ENCODE measurements around the gene CCDC85B. TPM values are rescaled to one million over a fixed set of nuclear protein-coding genes. Genes with fewer than 3 reads are reported as not detected.

CCDC85B gene
- total and polyA plus RNA-seq, 2 of the 13 experiments (the other 11 are each of a cell fraction or from before 2014, with no cell fraction given): 8.2 to 19.5 TPM

DNA sequence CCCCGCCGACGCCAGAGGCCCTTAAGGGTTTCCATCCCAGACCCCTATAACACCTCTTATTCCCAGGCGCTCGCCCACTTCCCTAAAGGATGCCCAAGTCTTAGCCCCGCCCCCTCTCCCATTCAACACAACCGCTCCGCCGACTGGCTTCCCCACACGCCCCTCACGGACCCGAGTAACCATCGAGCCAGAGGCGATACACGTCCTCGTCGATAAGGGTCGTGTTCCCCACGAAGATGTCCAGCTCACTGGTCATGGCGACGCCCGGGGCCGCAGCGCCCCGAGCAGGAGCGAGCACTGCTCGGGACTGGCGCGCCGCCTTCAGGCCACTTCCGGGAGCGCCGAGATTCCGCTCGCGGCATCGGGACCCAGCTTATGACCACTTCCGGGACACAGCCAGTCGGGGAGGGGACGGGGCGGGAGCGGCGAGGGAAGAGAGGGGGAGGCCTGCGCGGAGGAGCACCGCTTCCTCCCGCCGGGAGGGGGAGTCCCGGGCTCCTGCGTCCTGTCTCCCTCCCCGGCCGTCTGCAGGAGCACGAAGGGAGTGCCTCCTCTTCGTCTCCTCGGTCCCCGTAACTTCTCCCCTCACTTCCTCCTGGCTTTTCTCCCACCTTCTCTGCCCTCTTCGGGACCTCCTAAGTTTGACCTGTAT is 2.2 kb upstream of the CCDC85B start, which contains the start of gene FIBP (continued):
- TF ChIP-seq, protein P1, sequence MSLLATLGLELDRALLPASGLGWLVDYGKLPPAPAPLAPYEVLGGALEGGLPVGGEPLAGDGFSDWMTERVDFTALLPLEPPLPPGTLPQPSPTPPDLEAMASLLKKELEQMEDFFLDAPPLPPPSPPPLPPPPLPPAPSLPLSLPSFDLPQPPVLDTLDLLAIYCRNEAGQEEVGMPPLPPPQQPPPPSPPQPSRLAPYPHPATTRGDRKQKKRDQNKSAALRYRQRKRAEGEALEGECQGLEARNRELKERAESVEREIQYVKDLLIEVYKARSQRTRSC (CRISPR knock-in tag; IDR thresholded peaks at IDR 0.05; ENCODE audit: low read depth): no peak
- TF ChIP-seq HOXA3 (CRISPR knock-in tag; IDR thresholded peaks at IDR 0.05) (peak; percentile 80), SALL2 (CRISPR knock-in tag; IDR thresholded peaks at IDR 0.05) (peak; percentile 57), USF2 (IDR thresholded peaks at IDR 0.05; ENCODE audit: low read depth, low read length) (no peak), USF2 (CRISPR knock-in tag; IDR thresholded peaks at IDR 0.05; ENCODE audit: borderline replicate concordance) (no peak; the same call in 1 of the 2 replicates), KLF15 (CRISPR knock-in tag; IDR thresholded peaks at IDR 0.05; ENCODE audit: borderline replicate concordance) (no peak; the same call in 1 of the 2 replicates), ZNF121 (CRISPR knock-in tag; IDR thresholded peaks at IDR 0.05) (peak; percentile 11; the same call in 1 of the 2 replicates), ZNF83 (CRISPR knock-in tag; IDR thresholded peaks at IDR 0.05; ENCODE audit: borderline replicate concordance) (no peak), ZNF251 (CRISPR knock-in tag; IDR thresholded peaks at IDR 0.05) (no peak), TBX3 (IDR thresholded peaks at IDR 0.05; ENCODE audit: borderline replicate concordance) (no peak; the same call in 1 of the 2 replicates), KDM3A (CRISPR knock-in tag; IDR thresholded peaks at IDR 0.05; ENCODE audit: low read depth) (peak; percentile 25; the same call in 1 of the 2 replicates), THAP7 (CRISPR knock-in tag; IDR thresholded peaks at IDR 0.05) (peak; percentile 83)
- TF ChIP-seq, protein P2, sequence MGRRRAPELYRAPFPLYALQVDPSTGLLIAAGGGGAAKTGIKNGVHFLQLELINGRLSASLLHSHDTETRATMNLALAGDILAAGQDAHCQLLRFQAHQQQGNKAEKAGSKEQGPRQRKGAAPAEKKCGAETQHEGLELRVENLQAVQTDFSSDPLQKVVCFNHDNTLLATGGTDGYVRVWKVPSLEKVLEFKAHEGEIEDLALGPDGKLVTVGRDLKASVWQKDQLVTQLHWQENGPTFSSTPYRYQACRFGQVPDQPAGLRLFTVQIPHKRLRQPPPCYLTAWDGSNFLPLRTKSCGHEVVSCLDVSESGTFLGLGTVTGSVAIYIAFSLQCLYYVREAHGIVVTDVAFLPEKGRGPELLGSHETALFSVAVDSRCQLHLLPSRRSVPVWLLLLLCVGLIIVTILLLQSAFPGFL (CRISPR knock-in tag; IDR thresholded peaks at IDR 0.05): no peak
- TF ChIP-seq, protein P3, sequence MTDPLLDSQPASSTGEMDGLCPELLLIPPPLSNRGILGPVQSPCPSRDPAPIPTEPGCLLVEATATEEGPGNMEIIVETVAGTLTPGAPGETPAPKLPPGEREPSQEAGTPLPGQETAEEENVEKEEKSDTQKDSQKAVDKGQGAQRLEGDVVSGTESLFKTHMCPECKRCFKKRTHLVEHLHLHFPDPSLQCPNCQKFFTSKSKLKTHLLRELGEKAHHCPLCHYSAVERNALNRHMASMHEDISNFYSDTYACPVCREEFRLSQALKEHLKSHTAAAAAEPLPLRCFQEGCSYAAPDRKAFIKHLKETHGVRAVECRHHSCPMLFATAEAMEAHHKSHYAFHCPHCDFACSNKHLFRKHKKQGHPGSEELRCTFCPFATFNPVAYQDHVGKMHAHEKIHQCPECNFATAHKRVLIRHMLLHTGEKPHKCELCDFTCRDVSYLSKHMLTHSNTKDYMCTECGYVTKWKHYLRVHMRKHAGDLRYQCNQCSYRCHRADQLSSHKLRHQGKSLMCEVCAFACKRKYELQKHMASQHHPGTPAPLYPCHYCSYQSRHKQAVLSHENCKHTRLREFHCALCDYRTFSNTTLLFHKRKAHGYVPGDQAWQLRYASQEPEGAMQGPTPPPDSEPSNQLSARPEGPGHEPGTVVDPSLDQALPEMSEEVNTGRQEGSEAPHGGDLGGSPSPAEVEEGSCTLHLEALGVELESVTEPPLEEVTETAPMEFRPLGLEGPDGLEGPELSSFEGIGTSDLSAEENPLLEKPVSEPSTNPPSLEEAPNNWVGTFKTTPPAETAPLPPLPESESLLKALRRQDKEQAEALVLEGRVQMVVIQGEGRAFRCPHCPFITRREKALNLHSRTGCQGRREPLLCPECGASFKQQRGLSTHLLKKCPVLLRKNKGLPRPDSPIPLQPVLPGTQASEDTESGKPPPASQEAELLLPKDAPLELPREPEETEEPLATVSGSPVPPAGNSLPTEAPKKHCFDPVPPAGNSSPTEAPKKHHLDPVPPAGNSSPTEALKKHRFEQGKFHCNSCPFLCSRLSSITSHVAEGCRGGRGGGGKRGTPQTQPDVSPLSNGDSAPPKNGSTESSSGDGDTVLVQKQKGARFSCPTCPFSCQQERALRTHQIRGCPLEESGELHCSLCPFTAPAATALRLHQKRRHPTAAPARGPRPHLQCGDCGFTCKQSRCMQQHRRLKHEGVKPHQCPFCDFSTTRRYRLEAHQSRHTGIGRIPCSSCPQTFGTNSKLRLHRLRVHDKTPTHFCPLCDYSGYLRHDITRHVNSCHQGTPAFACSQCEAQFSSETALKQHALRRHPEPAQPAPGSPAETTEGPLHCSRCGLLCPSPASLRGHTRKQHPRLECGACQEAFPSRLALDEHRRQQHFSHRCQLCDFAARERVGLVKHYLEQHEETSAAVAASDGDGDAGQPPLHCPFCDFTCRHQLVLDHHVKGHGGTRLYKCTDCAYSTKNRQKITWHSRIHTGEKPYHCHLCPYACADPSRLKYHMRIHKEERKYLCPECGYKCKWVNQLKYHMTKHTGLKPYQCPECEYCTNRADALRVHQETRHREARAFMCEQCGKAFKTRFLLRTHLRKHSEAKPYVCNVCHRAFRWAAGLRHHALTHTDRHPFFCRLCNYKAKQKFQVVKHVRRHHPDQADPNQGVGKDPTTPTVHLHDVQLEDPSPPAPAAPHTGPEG (CRISPR knock-in tag; IDR thresholded peaks at IDR 0.05): no peak
- TF ChIP-seq, protein P4, sequence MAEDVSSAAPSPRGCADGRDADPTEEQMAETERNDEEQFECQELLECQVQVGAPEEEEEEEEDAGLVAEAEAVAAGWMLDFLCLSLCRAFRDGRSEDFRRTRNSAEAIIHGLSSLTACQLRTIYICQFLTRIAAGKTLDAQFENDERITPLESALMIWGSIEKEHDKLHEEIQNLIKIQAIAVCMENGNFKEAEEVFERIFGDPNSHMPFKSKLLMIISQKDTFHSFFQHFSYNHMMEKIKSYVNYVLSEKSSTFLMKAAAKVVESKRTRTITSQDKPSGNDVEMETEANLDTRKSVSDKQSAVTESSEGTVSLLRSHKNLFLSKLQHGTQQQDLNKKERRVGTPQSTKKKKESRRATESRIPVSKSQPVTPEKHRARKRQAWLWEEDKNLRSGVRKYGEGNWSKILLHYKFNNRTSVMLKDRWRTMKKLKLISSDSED (CRISPR knock-in tag; IDR thresholded peaks at IDR 0.05): no peak

Data from HepG2 (cell line).